GM19455 (cell line): ENCODE data around the gene GLI1.
A peak's percentile ranks its signal among the peaks of the same experiment; 100 is the strongest.
"Not testable (repeated sequence)": the region's sequence is repeated elsewhere in the genome, so short reads cannot be mapped to it uniquely, and the experiment has no call there.

Experiments
- ATAC-seq: cut with Tn5 transposase; IDR thresholded peaks from one replicate; pipeline ENCODE4 v1.9.1; 2021; ENCODE audit not compliant: unreplicated experiment

Gene GLI1

GRCh38 chr12:57475271-57476161 is 15.9 kb downstream of the GLI1 start:
- ATAC-seq: no peak

GRCh38 chr12:57476162-57476992 is 16.8 kb downstream of the GLI1 start:
- ATAC-seq: peak; percentile 36

- ATAC-seq: no peak
These were observed 17.6 kb downstream of the GLI1 start for GRCh38 chr12:57476993-57477709.

- peak; percentile 37 for ATAC-seq
These were observed 18.4 kb downstream of the GLI1 start for GRCh38 chr12:57477710-57478681.

- ATAC-seq: no peak
These were observed 19.4 kb downstream of the GLI1 start for GRCh38 chr12:57479043-57479375.

- no peak for ATAC-seq
These were observed 20.0 kb downstream of the GLI1 start, which contains the start of gene ARHGAP9 for GRCh38 chr12:57479376-57480115. ARHGAP9 (minus strand) TSS chr12:57479866; CDS start chr12:57479406, 460 bp downstream.

- ATAC-seq: no peak
These were observed 22.1 kb downstream of the GLI1 start for GRCh38 chr12:57481671-57482070.

GRCh38 chr12:57483466-57483865 is 23.9 kb downstream of the GLI1 start:
- no peak for ATAC-seq

GRCh38 chr12:57485695-57486094 is 26.1 kb downstream of the GLI1 start:
- no peak for ATAC-seq

GRCh38 chr12:57487055-57487596 is 27.5 kb downstream of the GLI1 start:
- no peak for ATAC-seq

- peak; percentile 97 for ATAC-seq
These were observed 28.2 kb downstream of the GLI1 start, which contains the start of gene MARS1 for GRCh38 chr12:57487597-57488401. MARS1 (plus strand) TSS chr12:57488068; CDS start chr12:57488091, 23 bp downstream.

GRCh38 chr12:57488402-57489156 is 29.0 kb downstream of the GLI1 start:
- ATAC-seq: peak; percentile 6

GRCh38 chr12:57489157-57489641 is 29.6 kb downstream of the GLI1 start:
- no peak for ATAC-seq

GRCh38 chr12:57490126-57490525 is 30.5 kb downstream of the GLI1 start:
- ATAC-seq: no peak

- ATAC-seq: no peak
These were observed 32.1 kb downstream of the GLI1 start for GRCh38 chr12:57491393-57492280.

GRCh38 chr12:57495051-57495701 is 35.6 kb downstream of the GLI1 start:
- not testable (repeated sequence) for ATAC-seq
